NCI-H82 (cell line): ENCODE data around the gene CTBP2.
"Not testable (repeated sequence)": the region's sequence is repeated elsewhere in the genome, so short reads cannot be mapped to it uniquely, and the experiment has no call there.

ENCODE experiments used
- DNase-seq: peaks from one replicate; lab custom pipeline; 2025; lab: John Stamatoyannopoulos, UW

The CTBP2 gene

GRCh38 chr10:125087191-125087896 is 73.0 kb downstream of the CTBP2 start:
- DNase-seq: no peak

- no peak for DNase-seq
Observed at GRCh38 chr10:125086691-125087090, 73.7 kb downstream of the CTBP2 start.

- DNase-seq: peak; percentile 96
Observed at GRCh38 chr10:125085258-125086054, 74.9 kb downstream of the CTBP2 start.

- peak; percentile 73 for DNase-seq
Observed at GRCh38 chr10:125084614-125085257, 75.6 kb downstream of the CTBP2 start.

GRCh38 chr10:125084191-125084613 is 76.2 kb downstream of the CTBP2 start:
- DNase-seq: peak; percentile 30

GRCh38 chr10:125083576-125083920 is 76.8 kb downstream of the CTBP2 start:
- DNase-seq: no peak

DNA sequence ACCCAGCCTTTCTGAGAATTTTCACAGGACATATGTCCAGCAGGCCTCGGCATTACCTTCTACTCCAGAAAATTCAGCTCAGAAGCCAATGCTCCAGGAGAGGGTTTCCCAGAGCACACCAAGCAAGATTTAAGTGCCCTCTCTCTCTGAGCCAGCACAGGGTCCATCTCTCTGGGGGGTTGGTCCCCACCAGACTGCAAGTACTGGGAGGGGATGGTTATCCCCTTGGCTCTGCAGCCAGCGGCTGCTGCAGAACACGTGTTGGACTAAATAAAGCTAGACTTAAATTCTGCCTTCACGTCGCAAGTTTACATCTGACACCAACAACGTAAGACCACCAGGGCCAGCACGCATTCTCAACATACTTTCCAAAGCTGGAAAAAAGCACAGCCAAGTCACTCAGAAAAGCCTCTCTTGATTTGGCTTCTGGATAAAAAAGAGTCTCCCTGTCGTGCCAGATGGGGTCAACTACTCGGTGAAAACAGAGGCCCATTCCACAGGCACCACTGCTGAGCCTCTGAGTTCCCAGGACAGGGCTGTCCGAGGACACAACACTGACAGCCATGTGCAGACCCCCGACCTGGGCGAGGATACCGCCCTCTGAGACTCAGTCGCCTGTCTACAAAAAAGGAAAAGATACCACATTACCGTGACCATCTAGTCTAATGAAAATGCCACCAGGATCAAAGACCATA is 77.3 kb downstream of the CTBP2 start:
- DNase-seq: no peak

DNA sequence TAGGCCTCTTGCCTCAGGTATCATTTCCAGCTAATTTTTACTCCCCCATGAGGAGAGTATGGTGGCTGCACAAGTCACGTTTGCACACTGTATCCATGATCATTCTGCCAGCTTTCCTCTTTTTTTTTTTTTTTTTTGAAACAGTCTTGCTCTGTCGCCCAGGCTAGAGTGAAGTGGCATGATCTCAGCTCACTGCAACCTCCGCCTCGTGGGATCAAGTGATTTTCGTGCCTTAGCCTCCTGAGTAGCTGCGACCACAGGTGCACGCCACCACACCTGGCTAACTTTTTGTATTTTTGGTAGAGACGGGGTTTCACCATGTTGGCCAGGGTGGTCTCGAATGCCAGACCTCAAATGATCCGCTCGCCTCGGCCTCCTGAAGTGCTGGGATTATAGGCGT is 77.9 kb downstream of the CTBP2 start:
- DNase-seq: not testable (repeated sequence)

GRCh38 chr10:125081931-125082330 is 78.4 kb downstream of the CTBP2 start:
- DNase-seq: peak; percentile 64

DNA sequence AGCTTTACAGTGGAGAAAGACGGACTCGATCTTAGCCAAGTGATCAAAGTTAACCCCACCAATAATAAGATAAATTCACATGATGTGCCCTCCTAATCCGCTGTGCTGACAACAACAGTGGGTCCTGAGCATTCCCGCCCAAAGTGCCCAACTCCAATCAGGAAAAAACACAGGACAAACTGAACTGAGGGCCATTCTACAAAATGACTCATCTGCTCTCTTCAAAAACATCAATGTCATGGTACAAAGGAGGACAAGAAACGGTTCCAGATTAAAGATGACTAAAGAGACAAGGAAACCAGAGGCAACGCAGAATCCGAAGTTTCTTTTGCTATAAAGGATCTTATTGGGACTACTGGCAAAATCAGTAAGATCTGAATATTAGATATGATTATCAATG is 79.4 kb downstream of the CTBP2 start:
- DNase-seq: peak; percentile 62

DNA sequence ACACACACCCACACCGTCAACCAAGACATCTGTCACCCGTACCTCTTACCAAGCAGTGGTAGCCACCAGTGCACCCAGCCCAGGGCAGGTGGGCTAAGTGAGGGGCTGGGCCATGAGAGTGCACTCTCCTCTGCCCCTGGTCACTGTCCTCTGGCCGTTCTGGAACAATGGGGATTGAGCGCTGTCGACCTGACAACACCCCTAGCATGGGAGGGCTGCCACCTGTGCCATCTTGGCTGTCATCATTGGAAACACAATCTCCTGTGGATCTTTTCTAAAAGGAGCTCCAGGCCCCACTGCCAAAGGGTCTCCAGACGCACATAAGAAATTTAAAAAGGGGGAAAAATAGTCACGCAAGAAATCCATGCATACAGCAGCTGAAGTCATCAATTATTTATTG is 80.1 kb downstream of the CTBP2 start:
- DNase-seq: no peak

DNA sequence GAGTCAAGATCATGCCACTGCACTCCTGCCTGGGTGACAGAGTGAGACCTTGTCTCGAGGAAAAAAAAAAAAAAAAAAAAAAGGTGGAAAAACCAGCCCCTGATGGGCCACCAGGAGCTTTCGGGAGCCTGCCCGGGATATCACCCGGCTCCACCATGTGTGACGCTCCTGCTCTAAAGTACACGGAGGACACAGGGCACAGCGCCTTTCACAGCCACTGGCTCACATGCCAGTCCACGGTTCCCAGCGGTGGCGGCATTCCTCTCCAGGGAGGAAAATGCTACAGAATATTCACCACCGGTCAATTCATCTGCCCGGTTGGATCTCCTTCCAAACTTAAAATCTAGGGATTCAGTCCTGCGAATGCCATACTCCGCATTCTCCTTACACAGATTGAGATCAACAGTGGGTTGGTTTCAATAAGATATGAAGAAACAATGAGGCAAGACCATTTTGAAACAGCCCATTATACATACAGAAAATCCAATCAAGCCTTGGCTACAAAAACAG is 81.2 kb downstream of the CTBP2 start:
- no peak for DNase-seq

- DNase-seq: no peak
Observed at GRCh38 chr10:125076891-125077541, 83.3 kb downstream of the CTBP2 start.

DNA sequence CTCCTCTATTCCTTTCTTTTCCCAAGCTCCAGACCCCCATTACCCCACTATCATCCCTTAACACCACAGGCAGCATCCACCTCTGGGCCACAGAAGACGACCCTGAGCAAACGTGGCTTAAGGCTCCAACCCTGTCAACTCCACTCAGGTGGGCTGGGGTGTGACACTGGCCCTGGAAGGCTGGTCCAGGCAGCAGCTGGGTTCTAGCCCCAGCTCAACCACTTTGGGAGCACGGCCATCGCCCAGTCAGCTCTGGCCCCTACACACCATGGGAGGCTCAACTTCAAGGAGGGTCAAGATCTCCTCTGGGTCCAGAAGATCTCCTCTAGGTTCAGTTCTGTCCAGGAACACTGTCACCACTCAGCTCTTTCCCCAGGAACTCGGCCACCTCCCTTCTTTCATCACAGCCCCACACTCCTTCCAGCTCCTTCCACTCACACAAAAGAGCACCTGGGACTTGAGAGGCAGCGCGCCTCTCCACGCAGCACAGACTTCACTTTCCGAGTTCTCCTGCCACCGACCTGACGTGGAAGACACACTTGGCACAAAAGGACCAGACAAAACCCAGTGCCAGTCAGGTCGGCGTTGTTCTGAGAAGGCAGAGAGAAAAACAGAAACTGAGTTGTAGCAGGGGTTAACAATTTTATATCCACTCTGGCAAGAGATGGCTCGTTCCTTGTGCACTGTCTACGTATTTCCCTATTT is 84.1 kb downstream of the CTBP2 start:
- no peak for DNase-seq

DNA sequence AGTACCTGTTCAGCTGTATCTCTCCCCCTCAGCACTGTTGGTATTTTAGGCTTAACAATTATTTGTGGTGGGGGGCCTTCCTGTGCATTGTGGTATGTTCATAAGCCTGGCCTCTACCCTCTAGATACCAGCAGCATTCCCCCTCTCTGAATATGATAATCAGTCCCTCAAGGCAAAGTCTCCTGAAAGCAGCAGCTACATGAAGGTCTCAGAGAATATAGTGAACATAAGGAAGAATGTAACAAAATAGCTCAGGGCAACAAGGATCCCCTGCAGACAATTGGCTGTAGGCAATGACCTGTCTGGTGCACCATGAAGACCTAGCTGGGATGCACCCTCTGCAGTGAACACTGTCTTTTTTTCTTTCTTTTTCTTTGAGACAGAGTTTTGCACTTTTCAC is 86.4 kb downstream of the CTBP2 start:
- no peak for DNase-seq

DNA sequence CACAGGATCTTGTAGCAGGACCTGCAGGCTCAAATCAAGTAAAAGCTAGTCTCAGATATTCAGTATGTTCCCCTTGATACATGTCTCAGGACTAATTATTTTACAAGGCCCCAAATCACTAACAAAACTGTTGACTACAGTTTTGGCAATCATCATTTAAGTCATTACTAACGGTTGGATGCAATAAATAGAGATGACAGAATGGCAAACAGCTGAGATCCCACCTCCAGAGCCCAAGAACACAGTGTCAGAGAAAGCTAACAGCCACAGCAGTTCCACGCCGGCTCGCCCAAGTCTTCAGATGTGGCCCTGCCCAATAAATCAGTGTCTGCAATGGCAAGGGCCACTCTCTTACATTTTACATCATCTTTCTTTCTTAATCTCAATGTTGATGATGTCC is 87.6 kb downstream of the CTBP2 start:
- DNase-seq: no peak

- DNase-seq: no peak
Observed at GRCh38 chr10:125071008-125071407, 89.4 kb downstream of the CTBP2 start.

GRCh38 chr10:125068406-125068805 is 92.0 kb downstream of the CTBP2 start:
- no peak for DNase-seq

GRCh38 chr10:125067764-125068163 is 92.6 kb downstream of the CTBP2 start:
- DNase-seq: no peak

DNA sequence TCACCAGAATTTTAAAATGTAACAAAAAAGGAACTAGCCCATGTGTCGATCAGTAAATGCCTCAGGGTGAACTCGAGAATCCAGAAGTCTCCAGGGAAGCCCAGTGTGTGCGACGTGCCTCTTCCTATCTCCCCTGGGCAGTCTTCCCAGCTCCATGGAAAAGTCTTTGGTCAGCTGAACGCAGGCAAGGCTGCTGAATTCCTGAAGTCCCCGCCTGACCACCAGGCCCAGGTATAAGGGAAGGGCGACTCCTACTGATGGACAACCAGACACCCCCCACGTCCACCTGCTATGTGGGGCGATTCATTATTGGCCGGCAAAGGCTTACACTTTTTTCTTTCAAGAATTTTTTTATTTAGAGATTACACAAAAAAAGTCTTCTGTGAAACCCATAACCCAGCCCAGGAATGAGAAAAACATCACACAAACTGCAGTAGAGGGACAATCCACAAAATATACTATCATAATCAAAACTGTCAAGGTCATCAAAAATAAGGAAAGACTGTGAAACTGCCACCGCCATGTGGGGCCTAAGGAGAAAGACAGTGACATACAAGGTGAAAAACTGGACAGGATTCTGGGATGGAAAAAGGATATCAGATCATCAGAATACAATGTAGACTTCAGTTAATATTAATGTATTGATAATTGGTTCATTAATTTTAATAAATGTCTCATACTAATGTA is 93.5 kb downstream of the CTBP2 start:
- DNase-seq: no peak
